Vagina (tissue), 2 donors: ENCODE results near the gene LCOR. TPM values are rescaled to one million over a fixed set of nuclear protein-coding genes. Genes with fewer than 3 reads are reported as not detected.
A peak's percentile ranks its signal among the peaks of the same experiment; 100 is the strongest.

ENCODE experiments used
- DNase-seq, 2 donors: peaks; one replicate each; pipeline ENCODE4 v3.0.0-alpha.2; 2017; ENCODE audit errors: extremely low spot score in 2 of 2
- H3K27ac ChIP-seq: fragments of 200-600 bp; sonication (generic); one replicate; pipeline ENCODE4 v1.5.1; 2019
- H3K27me3 ChIP-seq: fragments of 200-600 bp; sonication (generic); one replicate; pipeline ENCODE4 v1.5.1; 2019
- H3K36me3 ChIP-seq, 2 donors: fragments of 200-600 bp; sonication (generic); one replicate each; pipeline ENCODE4 v1.5.1; 2017 to 2019
- H3K4me1 ChIP-seq: fragments of 200-600 bp; sonication (generic); one replicate; pipeline ENCODE4 v1.5.1; 2019
- H3K4me3 ChIP-seq, 2 donors: fragments of 200-600 bp; sonication (generic); 1 replicate in 1 of 2; 2 replicates in 1 of 2; pipeline ENCODE4 v1.5.1; 2016 to 2019
- H3K9me3 ChIP-seq: fragments of 200-600 bp; sonication (generic); one replicate; pipeline ENCODE4 v1.5.1; 2019
- POLR2A ChIP-seq, 2 donors: fragments of 450-650 bp; IDR thresholded peaks; one replicate each; pipeline ENCODE4 v1.6.1; 2017; ENCODE audit warnings: antibody characterized with exemption in 2 of 2, mild to moderate bottlenecking in 2 of 2, moderate library complexity in 2 of 2
- POLR2AphosphoS5 ChIP-seq, 2 donors: sonication (generic); formaldehyde crosslinking; IDR thresholded peaks; one replicate each; pipeline ENCODE4 v1.9.0; 2017; ENCODE audit warnings: antibody characterized with exemption in 2 of 2, mild to moderate bottlenecking in 2 of 2, low read depth in 1 of 2; ENCODE audit not compliant: insufficient read depth in 1 of 2
- intact Hi-C: fragments of 100-400 bp; cut with DNase I; formaldehyde crosslinking; loops from one replicate; pipeline ENCODE4 v1.15.1; 2023
- total RNA-seq: library from RNA; depleted of rRNA; stranded (reverse); fragments of >200 nt; gene quantifications from one replicate; pipeline ENCODE4 v1.2.3, GENCODE V29; 2016
- TF ChIP-seq, protein P1 (sequence below), 3 experiments: fragments of 450-650 bp in 2 of 3; fragments of 200-600 bp in 1 of 3; sonication (generic) in 1 of 3; IDR thresholded peaks; one replicate each; pipeline ENCODE4 v1.5.1; 2017 to 2019; ENCODE audit warnings: antibody characterized with exemption in 3 of 3, mild to moderate bottlenecking in 2 of 3, moderate library complexity in 2 of 3

Gene LCOR
- total RNA-seq, 1 donor from 2014 or later: 85.2 TPM

DNA sequence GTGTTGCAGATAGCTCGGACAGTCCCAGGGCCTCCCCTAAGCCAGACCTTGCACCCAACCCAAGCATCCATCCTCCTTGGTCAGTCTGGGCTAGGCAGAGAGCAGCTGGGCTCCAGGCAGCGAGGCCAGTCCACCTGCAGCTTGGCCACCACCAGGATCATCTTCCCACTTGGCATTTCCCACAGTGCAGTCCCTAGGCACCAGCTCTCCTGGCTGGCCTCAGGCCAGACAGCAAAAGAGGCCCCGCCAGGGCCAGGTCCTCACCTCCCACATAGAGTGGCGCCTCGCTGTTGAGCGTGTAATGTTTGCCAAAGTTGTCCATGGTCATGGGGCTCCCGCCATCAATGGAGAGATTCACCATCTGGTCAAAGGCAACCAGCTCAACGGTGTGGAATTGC, 171.7 kb downstream of the LCOR start:
- intact Hi-C loops: no loop called here
- H3K27ac ChIP-seq: no peak overlapping the region
- H3K9me3 ChIP-seq: no peaks in the 10 kb centered on the region
- DNase-seq: peak in 1 of 2 donors; percentile 89
- no peak overlapping the region for H3K4me3 ChIP-seq
- H3K4me1 ChIP-seq: no peaks in the 10 kb centered on the region
- H3K36me3 ChIP-seq: no peaks in the 10 kb centered on the region
- no peak for TF ChIP-seq POLR2AphosphoS5 (IDR thresholded peaks at IDR 0.05; ENCODE audit: insufficient read depth in 1 of 2, low read depth in 1 of 2)
- TF ChIP-seq, protein P1, sequence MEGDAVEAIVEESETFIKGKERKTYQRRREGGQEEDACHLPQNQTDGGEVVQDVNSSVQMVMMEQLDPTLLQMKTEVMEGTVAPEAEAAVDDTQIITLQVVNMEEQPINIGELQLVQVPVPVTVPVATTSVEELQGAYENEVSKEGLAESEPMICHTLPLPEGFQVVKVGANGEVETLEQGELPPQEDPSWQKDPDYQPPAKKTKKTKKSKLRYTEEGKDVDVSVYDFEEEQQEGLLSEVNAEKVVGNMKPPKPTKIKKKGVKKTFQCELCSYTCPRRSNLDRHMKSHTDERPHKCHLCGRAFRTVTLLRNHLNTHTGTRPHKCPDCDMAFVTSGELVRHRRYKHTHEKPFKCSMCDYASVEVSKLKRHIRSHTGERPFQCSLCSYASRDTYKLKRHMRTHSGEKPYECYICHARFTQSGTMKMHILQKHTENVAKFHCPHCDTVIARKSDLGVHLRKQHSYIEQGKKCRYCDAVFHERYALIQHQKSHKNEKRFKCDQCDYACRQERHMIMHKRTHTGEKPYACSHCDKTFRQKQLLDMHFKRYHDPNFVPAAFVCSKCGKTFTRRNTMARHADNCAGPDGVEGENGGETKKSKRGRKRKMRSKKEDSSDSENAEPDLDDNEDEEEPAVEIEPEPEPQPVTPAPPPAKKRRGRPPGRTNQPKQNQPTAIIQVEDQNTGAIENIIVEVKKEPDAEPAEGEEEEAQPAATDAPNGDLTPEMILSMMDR (IDR thresholded peaks at IDR 0.05): no peak
- H3K27me3 ChIP-seq: no peaks in the 10 kb centered on the region

DNA sequence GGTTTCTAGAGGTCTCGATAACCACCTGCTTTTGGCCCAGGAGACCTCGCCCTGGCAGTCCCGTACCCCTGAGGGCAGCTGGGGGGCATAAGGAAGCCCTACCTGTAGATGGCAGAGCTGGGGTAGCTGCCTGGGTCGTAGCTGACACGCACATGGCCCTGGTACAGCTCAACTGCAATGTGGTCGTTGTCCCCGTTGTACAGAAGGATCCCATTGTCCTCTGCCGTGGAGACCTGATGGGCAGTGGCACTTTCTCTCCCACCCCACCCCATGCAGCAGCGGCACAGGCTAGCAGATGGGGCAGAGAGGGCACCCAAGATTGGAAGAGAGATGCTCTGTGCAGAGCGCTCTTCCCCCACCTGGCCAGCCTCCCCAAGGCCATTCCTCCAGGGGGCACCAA, 172.5 kb downstream of the LCOR start:
- H3K9me3 ChIP-seq: no peaks in the 10 kb centered on the region
- peak in 1 of 2 donors; percentile 70 for DNase-seq
- TF ChIP-seq POLR2A (IDR thresholded peaks at IDR 0.05): no peak
- TF ChIP-seq, protein P1 (IDR thresholded peaks at IDR 0.05): no peak
- no peak for TF ChIP-seq POLR2AphosphoS5 (IDR thresholded peaks at IDR 0.05; ENCODE audit: insufficient read depth in 1 of 2, low read depth in 1 of 2)
- H3K36me3 ChIP-seq: no peaks in the 10 kb centered on the region
- no peaks in the 10 kb centered on the region for H3K27me3 ChIP-seq
- no peaks in the 10 kb centered on the region for H3K4me1 ChIP-seq
- no peak overlapping the region for H3K4me3 ChIP-seq
- no peak overlapping the region for H3K27ac ChIP-seq
- intact Hi-C loops: no loop called here

GRCh38 chr10:97005349-97005748, 173.3 kb downstream of the LCOR start:
- Histone ChIP-seq H3K9me3 (no peaks in the 10 kb centered on the region), H3K36me3 (no peaks in the 10 kb centered on the region), H3K27me3 (no peaks in the 10 kb centered on the region), H3K4me3 (no peak overlapping the region), H3K27ac (no peak overlapping the region), H3K4me1 (no peaks in the 10 kb centered on the region)
- TF ChIP-seq, protein P1 (IDR thresholded peaks at IDR 0.05): no peak
- no peak for TF ChIP-seq POLR2AphosphoS5 (IDR thresholded peaks at IDR 0.05; ENCODE audit: insufficient read depth in 1 of 2, low read depth in 1 of 2)
- no peak for TF ChIP-seq POLR2A (IDR thresholded peaks at IDR 0.05)
- intact Hi-C loops: no loop called here
- DNase-seq: no peak

GRCh38 chr10:97006364-97006763, 174.3 kb downstream of the LCOR start:
- intact Hi-C loops: no loop called here
- H3K27me3 ChIP-seq: no peaks in the 10 kb centered on the region
- H3K9me3 ChIP-seq: no peaks in the 10 kb centered on the region
- TF ChIP-seq POLR2AphosphoS5 (IDR thresholded peaks at IDR 0.05; ENCODE audit: insufficient read depth in 1 of 2, low read depth in 1 of 2) (no peak), POLR2A (IDR thresholded peaks at IDR 0.05) (no peak)
- TF ChIP-seq, protein P1 (IDR thresholded peaks at IDR 0.05): no peak
- H3K4me1 ChIP-seq: no peaks in the 10 kb centered on the region
- DNase-seq: no peak
- no peak overlapping the region for H3K27ac ChIP-seq
- H3K36me3 ChIP-seq: no peaks in the 10 kb centered on the region
- no peak overlapping the region for H3K4me3 ChIP-seq

DNA sequence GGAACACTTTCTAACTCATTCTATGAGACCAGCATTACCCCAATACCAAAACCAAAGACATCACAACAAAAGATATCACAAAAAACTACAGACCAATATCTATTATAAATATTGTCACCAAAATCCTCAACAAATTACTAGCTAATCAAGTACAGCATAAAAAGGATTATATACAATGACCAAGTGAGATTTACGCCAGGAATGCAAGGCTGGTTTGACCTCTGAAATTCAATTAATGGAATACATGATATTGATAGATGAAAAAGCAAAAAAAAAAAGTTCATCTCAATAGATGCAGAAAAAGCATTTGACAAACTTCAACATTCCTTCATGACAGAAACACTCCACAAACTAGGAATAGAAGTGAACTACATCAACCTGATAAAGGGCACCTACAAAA, 175.3 kb downstream of the LCOR start:
- Histone ChIP-seq H3K4me3 (no peak overlapping the region), H3K27me3 (no peaks in the 10 kb centered on the region), H3K27ac (no peak overlapping the region), H3K36me3 (no peaks in the 10 kb centered on the region), H3K4me1 (no peaks in the 10 kb centered on the region), H3K9me3 (no peaks in the 10 kb centered on the region)
- intact Hi-C loops: no loop called here
- DNase-seq: no peak
- no peak for TF ChIP-seq POLR2A (IDR thresholded peaks at IDR 0.05)
- TF ChIP-seq POLR2AphosphoS5 (IDR thresholded peaks at IDR 0.05; ENCODE audit: insufficient read depth in 1 of 2, low read depth in 1 of 2): no peak
- TF ChIP-seq, protein P1 (IDR thresholded peaks at IDR 0.05): no peak
